Ovary (tissue), 3 donors: Measurements from ENCODE around the gene RSPO3.

Source experiments
- CTCF ChIP-seq, 3 donors: fragments of 450-650 bp in 2 of 3; fragments of 200-600 bp in 1 of 3; IDR thresholded peaks; one replicate each; pipeline versions ENCODE4 v1.5.1 to v1.8.0; 2016 to 2022; ENCODE audit warnings: antibody characterized with exemption in 3 of 3, mild to moderate bottlenecking in 1 of 3
- EP300 ChIP-seq: sonication (generic); formaldehyde crosslinking; IDR thresholded peaks from one replicate; pipeline ENCODE4 v1.6.1; 2017; ENCODE audit warnings: antibody characterized with exemption
- donor health status: DM: no; HTN: no; CAD: no.

- no peak for TF ChIP-seq EP300
- no peak for TF ChIP-seq CTCF (IDR thresholded peaks at IDR 0.05)
These were observed 44.4 kb downstream of the RSPO3 start for GRCh38 chr6:127162836-127163235.
